HCT116 (cell line): Measurements from ENCODE around the gene TCEA2. TPM values are rescaled to one million over a fixed set of nuclear protein-coding genes. Genes with fewer than 3 reads are reported as not detected.

Experiments
- ATAC-seq: fragments of 200-7000 bp; cut with Tn5 transposase; 2 replicates; pipeline ENCODE4 v1.9.1; 2020; ENCODE audit warnings: mild to moderate bottlenecking, moderate library complexity
- BruUV-seq: library from RNA; stranded (reverse); fragments of 400-500 nt; replicated peaks from 2 replicates; lab custom pipeline; 2021; lab: Mats Ljungman, UMichigan
- CTCF ChIA-PET: fragments of 300-600 bp; sonication (Branson Sonifier 250); formaldehyde crosslinking; loops from one replicate; lab custom pipeline; 2021; ENCODE audit warnings: antibody characterized with exemption; lab: Charles Lee
- POLR2A ChIA-PET: fragments of 300-600, 350-600 bp; sonication (Branson Sonifier 250); formaldehyde crosslinking; loops from one replicate; lab custom pipeline; 2021; ENCODE audit warnings: antibody characterized with exemption; lab: Charles Lee
- RAD21 ChIA-PET, 2 experiments: fragments of 300-600 bp; sonication (Branson Sonifier 250); formaldehyde crosslinking; loops; one replicate each; lab custom pipeline; 2023; ENCODE audit warnings: low total read pairs in 2 of 2; ENCODE audit not compliant: uncharacterized antibody in 2 of 2, unreplicated experiment in 2 of 2, low non-redundant PET in 1 of 2; lab: Charles Lee
- DNase-seq: peaks from one replicate; pipeline ENCODE4 v3.0.0-alpha.2; 2010; ENCODE audit warnings: low read depth, low spot score
- H2AFZ ChIP-seq: fragments of 200-600 bp; shearing (Covaris generic), sonication (generic); 2 replicates; pipeline ENCODE4 v1.6.1; 2017; ENCODE audit warnings: low read depth, mixed run types, mixed read lengths, antibody characterized with exemption, low read length; ENCODE audit not compliant: poor library complexity, severe bottlenecking
- H3K27ac ChIP-seq: 2 replicates; pipeline ENCODE4 v1.5.1; 2012; ENCODE audit warnings: low read depth, low read length
- H3K27me3 ChIP-seq: fragments of 200-600 bp; sonication (generic); 2 replicates; pipeline ENCODE4 v1.6.1; 2016; ENCODE audit warnings: mixed run types, low read length, mixed read lengths; ENCODE audit not compliant: insufficient read depth
- H3K36me3 ChIP-seq, 2 experiments: fragments of 200-500 bp in 1 of 2; fragments of 200-600 bp in 1 of 2; sonication (Bioruptor generic) in 1 of 2; sonication (generic) in 1 of 2; 2 replicates each; pipeline versions ENCODE4 v1.5.1 to v1.6.1; 2014 to 2016; ENCODE audit warnings: low read length in 2 of 2, inconsistent platforms in 1 of 2, mixed read lengths in 1 of 2, mixed run types in 1 of 2; ENCODE audit not compliant: insufficient read depth in 2 of 2, control insufficient read depth in 1 of 2
- H3K4me1 ChIP-seq, 2 experiments: fragments of 200-600 bp in 1 of 2; sonication (generic) in 1 of 2; 2 replicates each; pipeline versions ENCODE4 v1.5.1 to v1.6.1; 2012 to 2017; ENCODE audit warnings: low read length in 2 of 2, inconsistent platforms in 1 of 2, mild to moderate bottlenecking in 1 of 2, mixed read lengths in 1 of 2, mixed run types in 1 of 2, moderate library complexity in 1 of 2; ENCODE audit not compliant: insufficient read depth in 2 of 2, control insufficient read depth in 1 of 2
- H3K4me2 ChIP-seq: fragments of 200-600 bp; sonication (generic); 2 replicates; pipeline ENCODE4 v1.6.1; 2017; ENCODE audit warnings: mixed run types, low read length, mixed read lengths
- H3K4me3 ChIP-seq, 2 experiments: fragments of 200-600 bp in 1 of 2; sonication (generic) in 1 of 2; replicated peaks in 1 of 2; 2 replicates each; pipeline ENCODE4 v1.5.1; 2011 to 2016; ENCODE audit warnings: low read length in 2 of 2, control low read depth in 1 of 2, low read depth in 1 of 2, mild to moderate bottlenecking in 1 of 2, mixed read lengths in 1 of 2, mixed run types in 1 of 2
- H3K79me2 ChIP-seq: fragments of 200-600 bp; sonication (generic); 2 replicates; pipeline ENCODE4 v1.6.1; 2017; ENCODE audit warnings: mild to moderate bottlenecking, mixed run types, low read length, moderate library complexity, mixed read lengths; ENCODE audit not compliant: insufficient read depth
- H3K9ac ChIP-seq: fragments of 200-600 bp; sonication (generic); 2 replicates; pipeline ENCODE4 v1.6.1; 2016; ENCODE audit warnings: low read length, mixed read lengths
- H3K9me2 ChIP-seq: fragments of 200-600 bp; sonication (generic), shearing (Covaris generic); 2 replicates; pipeline ENCODE4 v1.6.1; 2017; ENCODE audit warnings: mixed run types, mild to moderate bottlenecking, moderate library complexity; ENCODE audit not compliant: insufficient read depth
- H3K9me3 ChIP-seq, 2 experiments: fragments of 200-500 bp in 1 of 2; fragments of 200-600 bp in 1 of 2; sonication (Bioruptor generic) in 1 of 2; sonication (generic) in 1 of 2; 2 replicates each; pipeline ENCODE4 v1.6.1; 2014 to 2017; ENCODE audit warnings: low read length in 2 of 2, mixed read lengths in 2 of 2, inconsistent platforms in 1 of 2, low read depth in 1 of 2, mild to moderate bottlenecking in 1 of 2, mixed run types in 1 of 2, moderate library complexity in 1 of 2; ENCODE audit not compliant: control insufficient read depth in 1 of 2, insufficient read depth in 1 of 2
- H4K20me1 ChIP-seq: fragments of 200-600 bp; sonication (generic), shearing (Covaris generic); 2 replicates; pipeline ENCODE4 v1.6.1; 2017; ENCODE audit warnings: mixed run types, mild to moderate bottlenecking, moderate library complexity; ENCODE audit not compliant: insufficient read depth
- CBX3 ChIP-seq: IDR thresholded peaks from 2 replicates; pipeline ENCODE4 v1.6.1; 2012; ENCODE audit warnings: low read depth
- CEBPB ChIP-seq: IDR thresholded peaks from 2 replicates; pipeline ENCODE4 v1.6.1; 2012; ENCODE audit warnings: low read depth
- EGR1 ChIP-seq: IDR thresholded peaks from 2 replicates; pipeline ENCODE4 v1.6.1; 2012; ENCODE audit warnings: low read depth
- ELF1 ChIP-seq: IDR thresholded peaks from 2 replicates; pipeline ENCODE4 v1.6.1; 2012; ENCODE audit warnings: low read depth, borderline replicate concordance
- EZH2 ChIP-seq: fragments of 200-600 bp; sonication (generic); IDR thresholded peaks from 2 replicates; pipeline ENCODE4 v1.6.1; 2017; ENCODE audit warnings: antibody characterized with exemption, mixed run types
- EZH2phosphoT487 ChIP-seq: fragments of 200-600 bp; IDR thresholded peaks from 2 replicates; pipeline ENCODE4 v1.6.1; 2018; ENCODE audit warnings: antibody characterized with exemption, borderline replicate concordance
- JUND ChIP-seq: IDR thresholded peaks from 2 replicates; pipeline ENCODE4 v1.6.1; 2012
- POLR2A ChIP-seq: IDR thresholded peaks from 2 replicates; pipeline ENCODE4 v1.7.0; 2011; ENCODE audit warnings: borderline replicate concordance; ENCODE audit not compliant: insufficient read depth, insufficient read length; ENCODE audit errors: extremely low read depth
- POLR2AphosphoS5 ChIP-seq: IDR thresholded peaks from 2 replicates; pipeline ENCODE4 v1.6.1; 2011; ENCODE audit warnings: mild to moderate bottlenecking, low read depth, low read length, moderate library complexity
- RAD21 ChIP-seq: IDR thresholded peaks from 2 replicates; pipeline ENCODE4 v1.6.1; 2012; ENCODE audit warnings: low read depth, mild to moderate bottlenecking
- SP1 ChIP-seq: IDR thresholded peaks from 2 replicates; pipeline ENCODE4 v1.6.1; 2012; ENCODE audit warnings: low read depth
- TCF7L2 ChIP-seq: IDR thresholded peaks from 2 replicates; pipeline ENCODE4 v1.7.0; 2011; ENCODE audit warnings: borderline replicate concordance, inconsistent platforms; ENCODE audit not compliant: insufficient read depth, insufficient read length; ENCODE audit errors: extremely low read depth
- YY1 ChIP-seq: IDR thresholded peaks from 2 replicates; pipeline ENCODE4 v1.6.1; 2011; ENCODE audit warnings: low read length, low read depth, moderate library complexity, mild to moderate bottlenecking; ENCODE audit not compliant: insufficient replicate concordance; ENCODE audit errors: extremely low read depth
- ZFX ChIP-seq: fragments of 450-650 bp; IDR thresholded peaks from 2 replicates; pipeline ENCODE4 v1.6.1; 2017
- ZNF274 ChIP-seq: fragments of 200-500 bp; sonication (Bioruptor generic); IDR thresholded peaks from 2 replicates; pipeline ENCODE4 v1.6.1; 2014; ENCODE audit warnings: mild to moderate bottlenecking, low read depth, low read length, inconsistent platforms
- intact Hi-C: fragments of 100-400 bp; cut with micrococcal nuclease; formaldehyde crosslinking; loops from 2 replicates; pipeline ENCODE4 v1.10.0; 2022
- total RNA-seq: library from RNA; stranded (reverse); gene quantifications from one replicate; pipeline ENCODE4 v1.2.1, GENCODE V29; 2021; ENCODE audit not compliant: unreplicated experiment
- TF ChIP-seq, protein P1 (sequence below): IDR thresholded peaks from 2 replicates; pipeline ENCODE4 v1.6.1; 2012
- TF ChIP-seq, protein P2 (sequence below): IDR thresholded peaks from 2 replicates; pipeline ENCODE4 v1.6.1; 2012
- TF ChIP-seq, protein P3 (sequence below): IDR thresholded peaks from 2 replicates; pipeline ENCODE4 v1.6.1; 2012; ENCODE audit warnings: low read depth

Gene TCEA2
- total RNA-seq, 1 experiment from 2014 or later, result 29.7 TPM

DNA sequence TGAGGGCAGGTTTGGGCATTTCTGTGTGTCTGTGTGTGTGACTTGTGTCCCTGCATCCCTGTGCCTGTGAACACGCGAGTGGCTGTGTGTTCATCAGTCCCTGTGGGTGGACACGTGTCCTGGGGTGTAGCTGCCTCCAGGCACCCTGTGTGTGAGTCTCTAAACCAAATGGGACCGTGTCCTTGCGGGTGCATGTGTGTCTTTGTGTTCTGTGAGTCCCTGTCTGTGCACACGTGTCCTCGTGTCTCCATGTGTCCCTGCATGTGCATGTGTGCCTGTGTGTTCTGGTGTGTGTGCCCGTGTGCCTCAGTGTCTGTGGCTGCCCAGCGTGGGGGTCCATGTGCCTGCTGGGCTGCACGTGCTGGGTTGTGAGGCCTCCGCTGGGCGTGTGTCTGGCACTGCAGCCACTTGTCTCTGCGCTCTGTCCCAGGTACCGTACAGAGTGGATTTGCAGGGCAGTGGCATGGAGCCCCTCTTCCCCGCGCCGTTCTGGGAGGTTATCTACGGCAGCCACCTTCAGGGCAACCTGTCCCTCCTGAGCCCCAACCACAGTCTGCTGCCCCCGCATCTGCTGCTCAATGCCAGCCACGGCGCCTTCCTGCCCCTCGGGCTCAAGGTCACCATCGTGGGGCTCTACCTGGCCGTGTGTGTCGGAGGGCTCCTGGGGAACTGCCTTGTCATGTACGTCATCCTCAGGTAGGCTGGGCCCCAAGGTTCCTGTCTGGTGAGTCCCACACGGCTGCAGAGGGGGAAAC, 29.4 kb downstream of the TCEA2 start:
- Histone ChIP-seq H3K36me3 (no peaks in the 10 kb centered on the region), H2AFZ (no peak overlapping the region), H3K79me2 (no peaks in the 10 kb centered on the region), H3K4me2 (no peak overlapping the region), H3K9me2 (no peaks in the 10 kb centered on the region), H3K4me3 (no peak overlapping the region), H3K27me3 (no peaks in the 10 kb centered on the region), H3K9me3 (peaks cover 6% of the 10 kb centered on the region in 2 experiments; a peak in 2 of 4 replicates), H3K27ac (no peak overlapping the region), H3K9ac (no peak overlapping the region), H3K4me1 (no peaks in the 10 kb centered on the region), H4K20me1 (no peaks in the 10 kb centered on the region)
- ATAC-seq, result peak; percentile 33; the same call in 1 of the 2 replicates
- RAD21 ChIA-PET, result no interaction called here
- intact Hi-C loops, result no loop called here
- TF ChIP-seq, protein P1, sequence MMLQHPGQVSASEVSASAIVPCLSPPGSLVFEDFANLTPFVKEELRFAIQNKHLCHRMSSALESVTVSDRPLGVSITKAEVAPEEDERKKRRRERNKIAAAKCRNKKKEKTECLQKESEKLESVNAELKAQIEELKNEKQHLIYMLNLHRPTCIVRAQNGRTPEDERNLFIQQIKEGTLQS, result no peak
- TF ChIP-seq EZH2phosphoT487 (no peak), EGR1 (no peak), CBX3 (no peak), POLR2A (no peak), CEBPB (no peak), JUND (no peak), ELF1 (no peak), YY1 (no peak), RAD21 (no peak), ZFX (no peak), SP1 (no peak), POLR2AphosphoS5 (no peak), TCF7L2 (no peak), ZNF274 (no peak), EZH2 (no peak)
- TF ChIP-seq, protein P2, sequence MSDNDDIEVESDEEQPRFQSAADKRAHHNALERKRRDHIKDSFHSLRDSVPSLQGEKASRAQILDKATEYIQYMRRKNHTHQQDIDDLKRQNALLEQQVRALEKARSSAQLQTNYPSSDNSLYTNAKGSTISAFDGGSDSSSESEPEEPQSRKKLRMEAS, result no peak
- TF ChIP-seq, protein P3, sequence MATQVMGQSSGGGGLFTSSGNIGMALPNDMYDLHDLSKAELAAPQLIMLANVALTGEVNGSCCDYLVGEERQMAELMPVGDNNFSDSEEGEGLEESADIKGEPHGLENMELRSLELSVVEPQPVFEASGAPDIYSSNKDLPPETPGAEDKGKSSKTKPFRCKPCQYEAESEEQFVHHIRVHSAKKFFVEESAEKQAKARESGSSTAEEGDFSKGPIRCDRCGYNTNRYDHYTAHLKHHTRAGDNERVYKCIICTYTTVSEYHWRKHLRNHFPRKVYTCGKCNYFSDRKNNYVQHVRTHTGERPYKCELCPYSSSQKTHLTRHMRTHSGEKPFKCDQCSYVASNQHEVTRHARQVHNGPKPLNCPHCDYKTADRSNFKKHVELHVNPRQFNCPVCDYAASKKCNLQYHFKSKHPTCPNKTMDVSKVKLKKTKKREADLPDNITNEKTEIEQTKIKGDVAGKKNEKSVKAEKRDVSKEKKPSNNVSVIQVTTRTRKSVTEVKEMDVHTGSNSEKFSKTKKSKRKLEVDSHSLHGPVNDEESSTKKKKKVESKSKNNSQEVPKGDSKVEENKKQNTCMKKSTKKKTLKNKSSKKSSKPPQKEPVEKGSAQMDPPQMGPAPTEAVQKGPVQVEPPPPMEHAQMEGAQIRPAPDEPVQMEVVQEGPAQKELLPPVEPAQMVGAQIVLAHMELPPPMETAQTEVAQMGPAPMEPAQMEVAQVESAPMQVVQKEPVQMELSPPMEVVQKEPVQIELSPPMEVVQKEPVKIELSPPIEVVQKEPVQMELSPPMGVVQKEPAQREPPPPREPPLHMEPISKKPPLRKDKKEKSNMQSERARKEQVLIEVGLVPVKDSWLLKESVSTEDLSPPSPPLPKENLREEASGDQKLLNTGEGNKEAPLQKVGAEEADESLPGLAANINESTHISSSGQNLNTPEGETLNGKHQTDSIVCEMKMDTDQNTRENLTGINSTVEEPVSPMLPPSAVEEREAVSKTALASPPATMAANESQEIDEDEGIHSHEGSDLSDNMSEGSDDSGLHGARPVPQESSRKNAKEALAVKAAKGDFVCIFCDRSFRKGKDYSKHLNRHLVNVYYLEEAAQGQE, result no peak
- no TSS peak for BruUV-seq
- DNase-seq, result no peak
- POLR2A ChIA-PET, result no interaction called here
- CTCF ChIA-PET, result interaction anchor here (0.6 kb wide), 1 partner anchor 193 kb away, joined by 3 read pairs; no protein-coding TSS in a partner anchor
